ENCODE data around the gene TMEM127. TPM values are rescaled to one million over a fixed set of nuclear protein-coding genes. Genes with fewer than 3 reads are reported as not detected.

TMEM127 gene
- polyA plus RNA-seq, 2 of the 4 experiments (the other 2 are of a cell fraction), result 31.9 to 38.7 TPM

DNA sequence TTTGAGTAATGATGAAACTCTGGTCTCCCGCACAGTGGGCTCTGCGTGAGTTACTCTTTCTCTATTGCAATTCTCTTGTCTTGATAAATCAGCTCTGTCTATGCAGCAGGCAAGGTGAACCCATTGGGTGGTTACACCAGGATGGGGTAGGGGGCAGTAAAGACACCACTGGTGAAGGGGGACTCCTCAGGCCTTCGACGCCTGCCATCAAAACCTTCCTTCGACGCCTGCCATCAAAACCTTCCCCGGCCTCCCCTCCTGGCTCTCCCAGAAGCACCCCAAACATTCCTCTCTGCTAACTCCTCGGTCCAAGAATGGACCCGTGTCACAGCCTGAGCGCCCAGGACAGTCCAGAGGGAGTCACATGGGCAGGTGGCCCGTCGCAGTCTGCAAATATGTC lies 52.4 kb downstream of the TMEM127 start:
- Histone ChIP-seq H3K27ac (no peak overlapping the region), H3K4me1 (peaks cover 10% of the 10 kb centered on the region; the same call in 1 of the 3 replicates), H3K9me3 (no peaks in the 10 kb centered on the region), H3K4me2 (no peak overlapping the region), H3K4me3 (no peak overlapping the region)
- POLR2A ChIA-PET, result no interaction called here
- DNase-seq (ENCODE audit: low read depth in 1 of 2, low spot score in 1 of 2) (no peak), FAIRE-seq (no peak), ATAC-seq (no peak)
- CTCF ChIA-PET, result interaction anchor here (0.6 to 1.0 kb wide), 3 partner anchors 24 to 88 kb away, joined by 3 read pairs; no protein-coding TSS in a partner anchor
- TF ChIP-seq MAZ (IDR thresholded peaks at IDR 0.05; ENCODE audit: borderline replicate concordance, low read depth, low read length) (no peak), EP300 (IDR thresholded peaks at IDR 0.05) (no peak), TP53 (CRISPR knock-in tag; IDR thresholded peaks at IDR 0.05) (no peak), RAD21 (conservative IDR thresholded peaks at IDR 0.05 in 1 of 2, IDR thresholded peaks at IDR 0.05 in 1 of 2) (no peak), MYC (IDR thresholded peaks at IDR 0.05; ENCODE audit: borderline replicate concordance, low read length) (no peak), POLR2A (IDR thresholded peaks at IDR 0.05; ENCODE audit: low read length) (no peak), MAFK (IDR thresholded peaks at IDR 0.05; ENCODE audit: partially characterized antibody) (no peak), RCOR1 (IDR thresholded peaks at IDR 0.05; ENCODE audit: low read depth, low read length) (no peak), EHMT2 (IDR thresholded peaks at IDR 0.05; ENCODE audit: low read depth) (no peak), ESRRA (IDR thresholded peaks at IDR 0.05; ENCODE audit: borderline replicate concordance, low read length) (no peak), JUNB (IDR thresholded peaks at IDR 0.05) (no peak), HDAC2 (IDR thresholded peaks at IDR 0.05) (no peak), HEYL (CRISPR knock-in tag; IDR thresholded peaks at IDR 0.05) (no peak), FOXS1 (CRISPR knock-in tag; IDR thresholded peaks at IDR 0.05) (no peak), CEBPB (IDR thresholded peaks at IDR 0.05) (no peak)
- TF ChIP-seq, protein P1, sequence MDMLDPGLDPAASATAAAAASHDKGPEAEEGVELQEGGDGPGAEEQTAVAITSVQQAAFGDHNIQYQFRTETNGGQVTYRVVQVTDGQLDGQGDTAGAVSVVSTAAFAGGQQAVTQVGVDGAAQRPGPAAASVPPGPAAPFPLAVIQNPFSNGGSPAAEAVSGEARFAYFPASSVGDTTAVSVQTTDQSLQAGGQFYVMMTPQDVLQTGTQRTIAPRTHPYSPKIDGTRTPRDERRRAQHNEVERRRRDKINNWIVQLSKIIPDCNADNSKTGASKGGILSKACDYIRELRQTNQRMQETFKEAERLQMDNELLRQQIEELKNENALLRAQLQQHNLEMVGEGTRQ (IDR thresholded peaks at IDR 0.05), result no peak
- TF ChIP-seq, protein P2, sequence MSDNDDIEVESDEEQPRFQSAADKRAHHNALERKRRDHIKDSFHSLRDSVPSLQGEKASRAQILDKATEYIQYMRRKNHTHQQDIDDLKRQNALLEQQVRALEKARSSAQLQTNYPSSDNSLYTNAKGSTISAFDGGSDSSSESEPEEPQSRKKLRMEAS (IDR thresholded peaks at IDR 0.05), result no peak
- TF ChIP-seq, protein P3, sequence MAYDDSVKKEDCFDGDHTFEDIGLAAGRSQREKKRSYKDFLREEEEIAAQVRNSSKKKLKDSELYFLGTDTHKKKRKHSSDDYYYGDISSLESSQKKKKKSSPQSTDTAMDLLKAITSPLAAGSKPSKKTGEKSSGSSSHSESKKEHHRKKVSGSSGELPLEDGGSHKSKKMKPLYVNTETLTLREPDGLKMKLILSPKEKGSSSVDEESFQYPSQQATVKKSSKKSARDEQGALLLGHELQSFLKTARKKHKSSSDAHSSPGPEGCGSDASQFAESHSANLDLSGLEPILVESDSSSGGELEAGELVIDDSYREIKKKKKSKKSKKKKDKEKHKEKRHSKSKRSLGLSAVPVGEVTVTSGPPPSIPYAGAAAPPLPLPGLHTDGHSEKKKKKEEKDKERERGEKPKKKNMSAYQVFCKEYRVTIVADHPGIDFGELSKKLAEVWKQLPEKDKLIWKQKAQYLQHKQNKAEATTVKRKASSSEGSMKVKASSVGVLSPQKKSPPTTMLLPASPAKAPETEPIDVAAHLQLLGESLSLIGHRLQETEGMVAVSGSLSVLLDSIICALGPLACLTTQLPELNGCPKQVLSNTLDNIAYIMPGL (CRISPR knock-in tag; IDR thresholded peaks at IDR 0.05; ENCODE audit: borderline replicate concordance), result no peak
- TF ChIP-seq, protein P4, sequence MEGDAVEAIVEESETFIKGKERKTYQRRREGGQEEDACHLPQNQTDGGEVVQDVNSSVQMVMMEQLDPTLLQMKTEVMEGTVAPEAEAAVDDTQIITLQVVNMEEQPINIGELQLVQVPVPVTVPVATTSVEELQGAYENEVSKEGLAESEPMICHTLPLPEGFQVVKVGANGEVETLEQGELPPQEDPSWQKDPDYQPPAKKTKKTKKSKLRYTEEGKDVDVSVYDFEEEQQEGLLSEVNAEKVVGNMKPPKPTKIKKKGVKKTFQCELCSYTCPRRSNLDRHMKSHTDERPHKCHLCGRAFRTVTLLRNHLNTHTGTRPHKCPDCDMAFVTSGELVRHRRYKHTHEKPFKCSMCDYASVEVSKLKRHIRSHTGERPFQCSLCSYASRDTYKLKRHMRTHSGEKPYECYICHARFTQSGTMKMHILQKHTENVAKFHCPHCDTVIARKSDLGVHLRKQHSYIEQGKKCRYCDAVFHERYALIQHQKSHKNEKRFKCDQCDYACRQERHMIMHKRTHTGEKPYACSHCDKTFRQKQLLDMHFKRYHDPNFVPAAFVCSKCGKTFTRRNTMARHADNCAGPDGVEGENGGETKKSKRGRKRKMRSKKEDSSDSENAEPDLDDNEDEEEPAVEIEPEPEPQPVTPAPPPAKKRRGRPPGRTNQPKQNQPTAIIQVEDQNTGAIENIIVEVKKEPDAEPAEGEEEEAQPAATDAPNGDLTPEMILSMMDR (IDR thresholded peaks at IDR 0.05), result no peak
- TF ChIP-seq, protein P5, sequence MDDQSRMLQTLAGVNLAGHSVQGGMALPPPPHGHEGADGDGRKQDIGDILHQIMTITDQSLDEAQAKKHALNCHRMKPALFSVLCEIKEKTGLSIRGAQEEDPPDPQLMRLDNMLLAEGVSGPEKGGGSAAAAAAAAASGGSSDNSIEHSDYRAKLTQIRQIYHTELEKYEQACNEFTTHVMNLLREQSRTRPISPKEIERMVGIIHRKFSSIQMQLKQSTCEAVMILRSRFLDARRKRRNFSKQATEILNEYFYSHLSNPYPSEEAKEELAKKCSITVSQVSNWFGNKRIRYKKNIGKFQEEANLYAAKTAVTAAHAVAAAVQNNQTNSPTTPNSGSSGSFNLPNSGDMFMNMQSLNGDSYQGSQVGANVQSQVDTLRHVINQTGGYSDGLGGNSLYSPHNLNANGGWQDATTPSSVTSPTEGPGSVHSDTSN (IDR thresholded peaks at IDR 0.05), result no peak
- 88% methylated on average over 12 of the region's 12 CpGs for WGBS (ENCODE audit: missing lambda C conversion rate)

DNA sequence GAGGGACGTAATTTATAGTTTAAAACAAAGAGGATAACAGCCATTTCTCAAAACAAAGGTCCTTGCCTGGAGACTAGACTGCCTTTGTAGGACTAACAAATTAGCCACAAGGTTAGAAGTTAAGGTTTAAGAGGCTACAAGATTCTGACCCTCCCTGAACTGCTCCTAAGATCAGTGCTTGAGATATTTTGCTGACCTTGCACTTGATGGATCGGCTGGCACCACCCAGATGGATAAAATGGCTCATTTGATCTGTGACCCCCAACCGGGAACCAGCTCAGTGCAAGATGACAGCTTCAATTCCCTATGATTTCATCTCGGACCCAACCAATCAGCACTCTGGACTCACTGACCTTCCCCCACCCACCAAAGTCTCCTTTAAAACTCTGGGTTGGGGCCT lies 53.5 kb downstream of the TMEM127 start:
- ChIA-PET POLR2A (no interaction called here), CTCF (interaction anchor here (1.0 kb wide), 1 partner anchor 47 kb away, joined by 3 read pairs; no protein-coding TSS in a partner anchor)
- Histone ChIP-seq H3K4me3 (no peak overlapping the region), H3K4me2 (no peak overlapping the region), H3K4me1 (peaks cover 10% of the 10 kb centered on the region; the same call in 1 of the 3 replicates), H3K27ac (no peak overlapping the region), H3K9me3 (no peaks in the 10 kb centered on the region)
- FAIRE-seq (no peak), ATAC-seq (no peak), DNase-seq (ENCODE audit: low read depth in 1 of 2, low spot score in 1 of 2) (no peak)
- TF ChIP-seq FOXS1 (CRISPR knock-in tag; IDR thresholded peaks at IDR 0.05), result no peak
- peak; percentile 92 for TF ChIP-seq MAFK (IDR thresholded peaks at IDR 0.05; ENCODE audit: partially characterized antibody)
- 86% methylated on average over 4 of the region's 4 CpGs for WGBS (ENCODE audit: missing lambda C conversion rate)

Data from A549 (cell line).